Fibroblast of skin of scalp (primary cell): ENCODE measurements around the gene RNPS1.

ENCODE experiments used
- DNase-seq: peaks from one replicate; pipeline ENCODE4 v3.0.0-alpha.2; 2013

Gene RNPS1

GRCh38 chr16:2210386-2211365, 57.2 kb downstream of the RNPS1 start, which contains the start of gene BRICD5:
TSS of gene BRICD5 (minus strand) at chr16:2210863. CDS start at chr16:2210833, 30 bp downstream.
- DNase-seq = no peak

GRCh38 chr16:2210009-2210332, 58.0 kb downstream of the RNPS1 start:
- DNase-seq = no peak

- DNase-seq = no peak
These were observed 58.5 kb downstream of the RNPS1 start for GRCh38 chr16:2209258-2210008.

- DNase-seq = no peak
These were observed 59.2 kb downstream of the RNPS1 start for GRCh38 chr16:2208772-2209171.

- no peak for DNase-seq
These were observed 59.6 kb downstream of the RNPS1 start for GRCh38 chr16:2208308-2208707.

- no peak for DNase-seq
These were observed 60.1 kb downstream of the RNPS1 start for GRCh38 chr16:2207872-2208271.

- no peak for DNase-seq
These were observed 61.0 kb downstream of the RNPS1 start for GRCh38 chr16:2206780-2207433.

- DNase-seq = no peak
These were observed 61.5 kb downstream of the RNPS1 start for GRCh38 chr16:2206420-2206779.

GRCh38 chr16:2205967-2206313, 62.0 kb downstream of the RNPS1 start:
- no peak for DNase-seq

GRCh38 chr16:2205104-2205966, 62.6 kb downstream of the RNPS1 start, which contains the start of gene MLST8:
TSS of gene MLST8 (plus strand) at chr16:2205454. CDS start at chr16:2206086, 632 bp downstream.
- DNase-seq = peak; percentile 87

GRCh38 chr16:2204416-2205103, 63.4 kb downstream of the RNPS1 start:
- no peak for DNase-seq
